Subcutaneous adipose tissue (tissue), 4 donors: ENCODE results near the gene SLC48A1. TPM values are rescaled to one million over a fixed set of nuclear protein-coding genes. Genes with fewer than 3 reads are reported as not detected.

Experiments
- total RNA-seq, 4 donors: library from RNA; depleted of rRNA; stranded (reverse); fragments of >200 nt; gene quantifications; one replicate each; pipeline ENCODE4 v1.1.0, GENCODE V29; 2016
- TF ChIP-seq, protein P1 (sequence below): fragments of 450-650 bp; IDR thresholded peaks from one replicate; pipeline ENCODE4 v1.5.1; 2016; ENCODE audit warnings: low read depth, mild to moderate bottlenecking, control low read depth, antibody characterized with exemption, moderate library complexity

The SLC48A1 gene
- total RNA-seq, 4 donors from 2014 or later, result 18.9 to 38.4 (median 21.4) TPM

GRCh38 chr12:47770086-47770726 lies 2.8 kb upstream of the SLC48A1 start:
- TF ChIP-seq, protein P1, sequence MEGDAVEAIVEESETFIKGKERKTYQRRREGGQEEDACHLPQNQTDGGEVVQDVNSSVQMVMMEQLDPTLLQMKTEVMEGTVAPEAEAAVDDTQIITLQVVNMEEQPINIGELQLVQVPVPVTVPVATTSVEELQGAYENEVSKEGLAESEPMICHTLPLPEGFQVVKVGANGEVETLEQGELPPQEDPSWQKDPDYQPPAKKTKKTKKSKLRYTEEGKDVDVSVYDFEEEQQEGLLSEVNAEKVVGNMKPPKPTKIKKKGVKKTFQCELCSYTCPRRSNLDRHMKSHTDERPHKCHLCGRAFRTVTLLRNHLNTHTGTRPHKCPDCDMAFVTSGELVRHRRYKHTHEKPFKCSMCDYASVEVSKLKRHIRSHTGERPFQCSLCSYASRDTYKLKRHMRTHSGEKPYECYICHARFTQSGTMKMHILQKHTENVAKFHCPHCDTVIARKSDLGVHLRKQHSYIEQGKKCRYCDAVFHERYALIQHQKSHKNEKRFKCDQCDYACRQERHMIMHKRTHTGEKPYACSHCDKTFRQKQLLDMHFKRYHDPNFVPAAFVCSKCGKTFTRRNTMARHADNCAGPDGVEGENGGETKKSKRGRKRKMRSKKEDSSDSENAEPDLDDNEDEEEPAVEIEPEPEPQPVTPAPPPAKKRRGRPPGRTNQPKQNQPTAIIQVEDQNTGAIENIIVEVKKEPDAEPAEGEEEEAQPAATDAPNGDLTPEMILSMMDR, result no peak

- TF ChIP-seq, protein P1, result no peak
These were observed 1.7 kb upstream of the SLC48A1 start for GRCh38 chr12:47771304-47771703.

GRCh38 chr12:47772094-47772660 lies 861 bp upstream of the SLC48A1 start:
- TF ChIP-seq, protein P1, result no peak

GRCh38 chr12:47772738-47773061 lies 338 bp upstream of the SLC48A1 start:
- TF ChIP-seq, protein P1, result no peak

- TF ChIP-seq, protein P1, result no peak
These were observed 981 bp downstream of the SLC48A1 start for GRCh38 chr12:47773858-47774580.

DNA sequence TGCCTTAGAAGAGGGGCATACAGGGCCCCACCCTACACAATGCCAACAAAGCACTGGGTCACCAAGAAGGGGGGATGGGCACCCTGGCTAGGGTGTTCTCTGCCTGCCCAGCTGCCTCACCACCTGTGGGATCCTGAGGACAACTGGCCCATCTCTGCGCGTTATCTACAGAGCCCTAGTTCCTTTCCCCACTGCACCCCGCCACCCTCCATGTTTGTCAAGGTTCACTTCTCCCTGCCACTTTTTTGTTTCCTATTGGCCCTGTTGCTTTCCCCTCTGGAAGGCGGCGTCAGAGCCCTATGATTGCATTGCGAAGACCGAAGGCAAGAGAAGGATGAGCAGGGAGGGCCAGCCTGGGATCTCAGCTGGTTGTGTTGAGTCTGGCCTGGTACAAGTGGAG lies 1.6 kb downstream of the SLC48A1 start:
- TF ChIP-seq, protein P1, result no peak

DNA sequence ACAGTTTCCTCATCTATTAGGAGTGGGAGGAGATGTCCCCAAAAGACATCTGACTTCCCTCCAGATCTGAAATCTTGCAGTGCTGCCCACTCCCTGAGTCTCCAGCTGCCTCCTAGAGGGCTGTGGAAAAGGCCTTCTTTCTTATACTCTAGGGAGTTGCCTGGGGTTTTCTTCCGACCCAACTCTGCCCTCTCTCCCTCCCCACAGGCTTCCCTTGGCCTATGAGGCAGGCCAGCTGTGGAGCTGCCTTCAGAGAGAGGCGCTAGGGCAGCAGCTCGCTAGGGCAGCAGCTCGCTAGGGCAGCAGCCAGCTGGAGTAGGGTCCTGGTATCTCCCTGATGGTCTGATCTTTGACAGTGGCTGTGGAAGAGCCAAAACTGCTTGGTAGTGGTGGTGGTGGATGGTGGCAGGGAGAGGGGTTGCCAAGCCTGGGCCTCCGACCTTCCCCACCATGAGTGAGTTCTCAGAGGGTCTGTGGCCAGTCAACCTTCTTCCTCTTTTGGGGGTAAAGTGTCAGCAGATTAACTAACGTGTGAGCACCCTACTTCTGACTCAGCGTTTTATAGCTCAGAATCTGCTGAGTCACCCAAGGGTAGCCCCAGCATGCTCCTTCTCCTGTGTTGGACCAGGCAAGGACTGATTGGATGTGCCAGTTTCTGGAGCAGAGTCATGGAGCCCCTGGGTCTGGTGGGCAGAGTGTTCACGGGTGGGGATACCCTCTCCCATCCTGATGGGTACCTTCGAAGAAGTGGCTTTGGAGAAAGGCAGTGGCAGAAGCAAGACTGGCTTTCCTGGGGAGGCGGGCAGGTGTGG lies 2.3 kb downstream of the SLC48A1 start:
- TF ChIP-seq, protein P1, result no peak
